ENCODE results near the gene ZNF385C.

Gene ZNF385C

GRCh38 chr17:42079541-42079940 is 18.7 kb downstream of the ZNF385C start:
- in situ Hi-C loops (cut with MboI; ENCODE audit: low sequenced_read_pairs): no loop called here

- in situ Hi-C loops (cut with MboI; ENCODE audit: low sequenced_read_pairs): no loop called here
These were observed 19.8 kb downstream of the ZNF385C start for GRCh38 chr17:42078396-42079043.

GRCh38 chr17:42077755-42078154 is 20.5 kb downstream of the ZNF385C start:
- in situ Hi-C loops (cut with MboI; ENCODE audit: low sequenced_read_pairs): no loop called here

- in situ Hi-C loops (cut with MboI; ENCODE audit: low sequenced_read_pairs): no loop called here
These were observed 21.3 kb downstream of the ZNF385C start for GRCh38 chr17:42076797-42077559.

- in situ Hi-C loops (cut with MboI; ENCODE audit: low sequenced_read_pairs): no loop called here
These were observed 22.5 kb downstream of the ZNF385C start for GRCh38 chr17:42075789-42076188.

GRCh38 chr17:42072323-42073187 is 25.7 kb downstream of the ZNF385C start:
- in situ Hi-C loops (cut with MboI; ENCODE audit: low sequenced_read_pairs): no loop called here

- in situ Hi-C loops (cut with MboI; ENCODE audit: low sequenced_read_pairs): no loop called here
These were observed 26.5 kb downstream of the ZNF385C start for GRCh38 chr17:42071810-42072209.

GRCh38 chr17:42068979-42069378 is 29.3 kb downstream of the ZNF385C start:
- in situ Hi-C loops (cut with MboI; ENCODE audit: low sequenced_read_pairs): no loop called here

- in situ Hi-C loops (cut with MboI; ENCODE audit: low sequenced_read_pairs): no loop called here
These were observed 30.7 kb downstream of the ZNF385C start for GRCh38 chr17:42067371-42068091.

GRCh38 chr17:42065201-42065600 is 33.1 kb downstream of the ZNF385C start:
- in situ Hi-C loops (cut with MboI; ENCODE audit: low sequenced_read_pairs): no loop called here

- in situ Hi-C loops (cut with MboI; ENCODE audit: low sequenced_read_pairs): no loop called here
These were observed 35.6 kb downstream of the ZNF385C start for GRCh38 chr17:42062681-42063080.

- in situ Hi-C loops (cut with MboI; ENCODE audit: low sequenced_read_pairs): no loop called here
These were observed 36.4 kb downstream of the ZNF385C start for GRCh38 chr17:42061646-42062487.

GRCh38 chr17:42060231-42060630 is 38.0 kb downstream of the ZNF385C start:
- in situ Hi-C loops (cut with MboI; ENCODE audit: low sequenced_read_pairs): no loop called here

GRCh38 chr17:42059815-42060214 is 38.5 kb downstream of the ZNF385C start:
- in situ Hi-C loops (cut with MboI; ENCODE audit: low sequenced_read_pairs): no loop called here

GRCh38 chr17:42058063-42058462 is 40.2 kb downstream of the ZNF385C start:
- in situ Hi-C loops (cut with MboI; ENCODE audit: low sequenced_read_pairs): no loop called here

GRCh38 chr17:42056635-42057034 is 41.6 kb downstream of the ZNF385C start:
- in situ Hi-C loops (cut with MboI; ENCODE audit: low sequenced_read_pairs): no loop called here

- in situ Hi-C loops (cut with MboI; ENCODE audit: low sequenced_read_pairs): no loop called here
These were observed 42.8 kb downstream of the ZNF385C start for GRCh38 chr17:42055496-42055895.

GRCh38 chr17:42055027-42055426 is 43.2 kb downstream of the ZNF385C start:
- in situ Hi-C loops (cut with MboI; ENCODE audit: low sequenced_read_pairs): no loop called here

GRCh38 chr17:42053731-42054500 is 44.4 kb downstream of the ZNF385C start:
- in situ Hi-C loops (cut with MboI; ENCODE audit: low sequenced_read_pairs): no loop called here

Measured in HL-60/S4 (cell line).